ENCODE data around the gene ABI1. TPM values are rescaled to one million over a fixed set of nuclear protein-coding genes. Genes with fewer than 3 reads are reported as not detected.

ABI1 gene
- total RNA-seq, 3 donors from 2014 or later (not counting 1 experiment from before 2014, with no cell fraction given) = 94.8 to 116 (median 113) TPM

DNA sequence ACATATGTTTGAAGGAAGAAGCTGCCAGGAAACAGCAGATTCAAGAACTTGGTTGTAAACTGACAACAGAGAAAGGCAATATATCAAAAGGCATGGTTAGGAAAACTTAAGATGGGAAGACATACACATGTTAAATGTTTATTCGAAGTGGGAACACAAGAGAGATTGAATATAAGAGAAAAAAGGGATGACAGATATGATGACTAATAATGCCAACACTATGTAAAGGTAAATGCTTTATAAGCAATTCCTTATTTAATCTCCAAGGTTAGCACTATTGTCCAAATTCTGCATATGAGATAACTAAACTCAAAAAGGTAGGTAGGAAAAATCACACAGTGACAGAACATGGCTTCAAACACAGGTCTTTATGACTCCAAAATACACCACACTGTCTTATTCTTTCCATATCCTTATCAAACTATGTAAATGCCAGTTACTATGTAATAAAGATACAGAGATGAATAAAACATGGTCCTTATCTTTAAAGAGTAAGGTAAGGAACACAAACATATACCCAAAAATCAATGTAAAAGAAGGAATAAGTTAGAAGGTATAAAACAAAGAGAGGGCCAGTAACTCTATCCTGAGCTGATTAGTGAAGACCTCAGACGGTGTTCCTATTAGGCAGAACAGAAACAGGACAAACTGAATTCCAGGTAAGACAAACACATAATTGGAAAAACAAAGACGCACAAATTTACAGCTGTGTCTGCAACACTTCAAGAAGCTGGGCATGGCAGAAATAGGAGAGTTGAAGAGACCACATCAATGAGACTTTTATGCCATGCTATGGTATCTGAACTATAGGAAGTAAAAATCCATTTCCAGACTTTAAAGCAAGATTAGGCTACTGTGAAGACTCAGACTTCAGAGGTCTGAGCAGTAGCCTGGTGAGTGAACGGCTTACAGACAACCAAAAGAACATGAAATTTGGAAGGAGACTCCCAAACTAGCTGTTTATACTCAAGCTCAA is 56.1 kb downstream of the ABI1 start:
- Mint-ChIP-seq H3K27ac (peak overlapping the region; percentile 47 to 73), H3K36me3 (no peaks in the 10 kb centered on the region), H3K4me3 (peak overlapping the region; percentile 40), H3K9me3 (no peaks in the 10 kb centered on the region), H3K27me3 (ENCODE audit: low read depth in 2 of 2) (no peaks in the 10 kb centered on the region), H3K4me1 (peaks cover 70 to 72% of the 10 kb centered on the region in 2 donors)
- peaks cover 4% of the 10 kb centered on the region for H3K36me3 ChIP-seq (ENCODE audit: control insufficient read depth, insufficient read depth, low read length)
- ATAC-seq (no peak), DNase-seq (peak in 1 of 2 donors; percentile 26)
- H3K27ac ChIP-seq (ENCODE audit: low read length) = no peak overlapping the region
- 63% methylated on average over 3 of the region's 4 CpGs for WGBS (ENCODE audit: insufficient coverage)
- H3K9me3 ChIP-seq (ENCODE audit: control insufficient read depth, insufficient read depth, low read length) = no peaks in the 10 kb centered on the region
- no peak overlapping the region for H3K4me3 ChIP-seq (ENCODE audit: low read length)
- peaks cover 11% of the 10 kb centered on the region for H3K4me1 ChIP-seq (ENCODE audit: control insufficient read depth, insufficient read depth, low read length)
- TF ChIP-seq, protein P1, sequence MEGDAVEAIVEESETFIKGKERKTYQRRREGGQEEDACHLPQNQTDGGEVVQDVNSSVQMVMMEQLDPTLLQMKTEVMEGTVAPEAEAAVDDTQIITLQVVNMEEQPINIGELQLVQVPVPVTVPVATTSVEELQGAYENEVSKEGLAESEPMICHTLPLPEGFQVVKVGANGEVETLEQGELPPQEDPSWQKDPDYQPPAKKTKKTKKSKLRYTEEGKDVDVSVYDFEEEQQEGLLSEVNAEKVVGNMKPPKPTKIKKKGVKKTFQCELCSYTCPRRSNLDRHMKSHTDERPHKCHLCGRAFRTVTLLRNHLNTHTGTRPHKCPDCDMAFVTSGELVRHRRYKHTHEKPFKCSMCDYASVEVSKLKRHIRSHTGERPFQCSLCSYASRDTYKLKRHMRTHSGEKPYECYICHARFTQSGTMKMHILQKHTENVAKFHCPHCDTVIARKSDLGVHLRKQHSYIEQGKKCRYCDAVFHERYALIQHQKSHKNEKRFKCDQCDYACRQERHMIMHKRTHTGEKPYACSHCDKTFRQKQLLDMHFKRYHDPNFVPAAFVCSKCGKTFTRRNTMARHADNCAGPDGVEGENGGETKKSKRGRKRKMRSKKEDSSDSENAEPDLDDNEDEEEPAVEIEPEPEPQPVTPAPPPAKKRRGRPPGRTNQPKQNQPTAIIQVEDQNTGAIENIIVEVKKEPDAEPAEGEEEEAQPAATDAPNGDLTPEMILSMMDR (IDR thresholded peaks at IDR 0.05) = no peak
- no peaks in the 10 kb centered on the region for H3K27me3 ChIP-seq (ENCODE audit: control insufficient read depth, insufficient read depth, low read length)
- intact Hi-C loops (cut with micrococcal nuclease) = no loop called here

DNA sequence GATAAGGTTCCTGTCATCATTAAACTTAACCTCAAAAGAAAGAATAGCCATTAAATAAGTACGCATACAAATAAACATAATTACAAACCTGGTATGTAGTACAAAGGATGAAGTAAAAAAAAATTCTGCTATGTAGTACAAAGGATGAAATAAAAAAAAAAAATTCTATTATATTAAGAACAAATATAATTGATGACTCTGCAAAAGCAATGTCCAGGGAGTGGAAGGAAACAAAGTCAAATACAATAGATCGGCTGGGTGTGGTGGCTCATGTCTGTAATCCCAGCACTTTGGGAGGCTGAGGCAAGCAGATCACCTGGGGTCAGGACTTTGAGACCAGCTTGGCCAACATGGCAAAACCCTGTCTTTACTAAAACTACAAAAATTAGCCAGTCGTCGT is 56.9 kb downstream of the ABI1 start:
- DNase-seq (no peak), ATAC-seq (no peak)
- H3K36me3 ChIP-seq (ENCODE audit: control insufficient read depth, insufficient read depth, low read length) = peaks cover 4% of the 10 kb centered on the region
- H3K4me1 ChIP-seq (ENCODE audit: control insufficient read depth, insufficient read depth, low read length) = peaks cover 11% of the 10 kb centered on the region
- no peaks in the 10 kb centered on the region for H3K9me3 ChIP-seq (ENCODE audit: control insufficient read depth, insufficient read depth, low read length)
- intact Hi-C loops (cut with micrococcal nuclease) = no loop called here
- no peak overlapping the region for H3K4me3 ChIP-seq (ENCODE audit: low read length)
- H3K27ac ChIP-seq (ENCODE audit: low read length) = no peak overlapping the region
- Mint-ChIP-seq H3K9me3 (no peaks in the 10 kb centered on the region), H3K4me1 (peaks cover 75 to 76% of the 10 kb centered on the region in 2 donors), H3K36me3 (no peaks in the 10 kb centered on the region), H3K4me3 (no peak overlapping the region), H3K27ac (peak overlapping the region; percentile 47 to 73), H3K27me3 (ENCODE audit: low read depth in 2 of 2) (no peaks in the 10 kb centered on the region)
- WGBS (ENCODE audit: insufficient coverage) = 97% methylated on average over 3 of the region's 4 CpGs
- TF ChIP-seq, protein P1 (IDR thresholded peaks at IDR 0.05) = no peak
- H3K27me3 ChIP-seq (ENCODE audit: control insufficient read depth, insufficient read depth, low read length) = no peaks in the 10 kb centered on the region

DNA sequence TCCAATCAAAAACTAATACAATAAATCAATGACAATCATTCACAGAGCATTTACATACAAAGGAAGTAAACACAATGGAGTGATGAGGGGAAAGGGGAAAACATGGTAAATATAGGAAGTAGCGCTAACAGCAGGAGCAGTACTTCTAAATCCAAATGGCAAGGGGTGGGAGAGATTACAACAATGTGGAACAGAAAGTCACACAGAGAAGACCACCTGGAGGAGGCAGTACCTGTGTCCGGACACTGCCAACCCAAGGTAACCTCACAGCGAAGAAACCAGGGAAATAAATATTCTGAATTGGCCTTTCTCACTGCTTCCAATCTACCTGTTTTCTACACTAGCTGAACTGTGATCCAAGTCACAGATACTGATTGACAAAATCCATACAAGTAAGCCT is 58.2 kb downstream of the ABI1 start:
- Mint-ChIP-seq H3K4me1 (peaks cover 88 to 89% of the 10 kb centered on the region in 2 donors), H3K9me3 (no peaks in the 10 kb centered on the region), H3K4me3 (no peak overlapping the region), H3K27me3 (ENCODE audit: low read depth in 2 of 2) (no peaks in the 10 kb centered on the region), H3K36me3 (no peaks in the 10 kb centered on the region), H3K27ac (peak overlapping the region; percentile 24 to 46)
- no peaks in the 10 kb centered on the region for H3K27me3 ChIP-seq (ENCODE audit: control insufficient read depth, insufficient read depth, low read length)
- WGBS (ENCODE audit: insufficient coverage) = 98% methylated on average over 3 of the region's 3 CpGs
- DNase-seq (no peak), ATAC-seq (no peak)
- H3K4me1 ChIP-seq (ENCODE audit: control insufficient read depth, insufficient read depth, low read length) = peaks cover 11% of the 10 kb centered on the region
- H3K9me3 ChIP-seq (ENCODE audit: control insufficient read depth, insufficient read depth, low read length) = no peaks in the 10 kb centered on the region
- H3K4me3 ChIP-seq (ENCODE audit: low read length) = no peak overlapping the region
- TF ChIP-seq, protein P1 (IDR thresholded peaks at IDR 0.05) = no peak
- peaks cover 4% of the 10 kb centered on the region for H3K36me3 ChIP-seq (ENCODE audit: control insufficient read depth, insufficient read depth, low read length)
- H3K27ac ChIP-seq (ENCODE audit: low read length) = no peak overlapping the region
- intact Hi-C loops (cut with micrococcal nuclease) = no loop called here

Data from natural killer cell (primary cell).